ENCODE data around the gene SLC25A22.

DNA sequence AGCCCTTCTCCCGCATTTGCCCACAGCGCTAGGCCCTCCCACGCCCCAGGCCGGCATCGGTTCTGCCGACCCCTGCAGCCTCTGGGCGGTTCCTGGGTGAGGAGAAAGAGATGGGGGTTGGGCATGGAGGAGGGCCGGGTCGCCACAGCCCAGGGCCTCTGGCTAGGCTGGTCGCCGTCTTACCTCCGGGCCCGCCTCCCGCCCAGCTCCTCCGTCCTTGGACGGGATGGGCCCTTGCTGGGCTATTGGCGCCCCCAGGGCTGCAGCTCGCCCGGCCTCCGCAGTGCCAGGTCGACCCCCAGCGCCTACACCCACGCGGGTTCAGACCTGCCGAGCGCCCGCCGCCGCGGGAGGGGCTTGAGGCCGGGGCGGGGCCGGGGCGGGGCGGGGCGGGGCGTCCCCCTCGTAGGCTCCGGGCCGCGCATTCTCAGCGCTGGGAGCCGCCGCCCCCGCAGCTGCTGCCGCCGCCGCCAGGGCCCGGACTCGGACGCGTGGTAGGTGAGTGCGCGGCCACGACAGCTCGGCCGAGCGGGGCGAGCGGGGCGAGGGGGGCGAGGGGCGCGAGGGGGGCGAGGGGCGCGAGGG is 34.5 kb upstream of the SLC25A22 start, which contains the start of gene CD151:
- TF ChIP-seq EZH2 (IDR thresholded peaks at IDR 0.05; ENCODE audit: low read length) = no peak
- TF ChIP-seq, protein P1, sequence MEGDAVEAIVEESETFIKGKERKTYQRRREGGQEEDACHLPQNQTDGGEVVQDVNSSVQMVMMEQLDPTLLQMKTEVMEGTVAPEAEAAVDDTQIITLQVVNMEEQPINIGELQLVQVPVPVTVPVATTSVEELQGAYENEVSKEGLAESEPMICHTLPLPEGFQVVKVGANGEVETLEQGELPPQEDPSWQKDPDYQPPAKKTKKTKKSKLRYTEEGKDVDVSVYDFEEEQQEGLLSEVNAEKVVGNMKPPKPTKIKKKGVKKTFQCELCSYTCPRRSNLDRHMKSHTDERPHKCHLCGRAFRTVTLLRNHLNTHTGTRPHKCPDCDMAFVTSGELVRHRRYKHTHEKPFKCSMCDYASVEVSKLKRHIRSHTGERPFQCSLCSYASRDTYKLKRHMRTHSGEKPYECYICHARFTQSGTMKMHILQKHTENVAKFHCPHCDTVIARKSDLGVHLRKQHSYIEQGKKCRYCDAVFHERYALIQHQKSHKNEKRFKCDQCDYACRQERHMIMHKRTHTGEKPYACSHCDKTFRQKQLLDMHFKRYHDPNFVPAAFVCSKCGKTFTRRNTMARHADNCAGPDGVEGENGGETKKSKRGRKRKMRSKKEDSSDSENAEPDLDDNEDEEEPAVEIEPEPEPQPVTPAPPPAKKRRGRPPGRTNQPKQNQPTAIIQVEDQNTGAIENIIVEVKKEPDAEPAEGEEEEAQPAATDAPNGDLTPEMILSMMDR (optimal IDR thresholded peaks at IDR 0.05 in 1 of 3, IDR thresholded peaks at IDR 0.05 in 1 of 3, conservative IDR thresholded peaks at IDR 0.05 in 1 of 3; ENCODE audit: extremely low read depth in 1 of 3, insufficient read depth in 2 of 3, low read length in 3 of 3) = no peak
